A549 (cell line): ENCODE data around the gene BRSK2. TPM values are rescaled to one million over a fixed set of nuclear protein-coding genes. Genes with fewer than 3 reads are reported as not detected.

Source experiments
- ATAC-seq, 2 experiments: fragments of 200-7000 bp in 1 of 2; fragments of >200 bp in 1 of 2; cut with Nextera tagmentation in 1 of 2; cut with Tn5 transposase in 1 of 2; 3 replicates each; pipeline versions ENCODE4 v1.8.0 to v1.9.1; 2018 to 2020; ENCODE audit warnings: mild to moderate bottlenecking in 1 of 2, moderate library complexity in 1 of 2
- CTCF ChIA-PET: fragments of 300-600 bp; sonication (Branson Sonifier 250); formaldehyde crosslinking; extraction: SDS; loops from one replicate; lab custom pipeline; 2021; ENCODE audit warnings: antibody characterized with exemption, inconsistent platforms; lab: Yijun Ruan, JAX
- POLR2A ChIA-PET: fragments of 350-600 bp; formaldehyde crosslinking; extraction: SDS; loops from one replicate; lab custom pipeline; 2021; ENCODE audit warnings: antibody characterized with exemption, inconsistent platforms; lab: Yijun Ruan, JAX
- DNase-seq, 2 experiments: peaks; one replicate each; pipeline versions ENCODE4 v3.0.0 to v3.0.0-alpha.2; 2011 to 2016; ENCODE audit warnings: low read depth in 1 of 2, low spot score in 1 of 2
- FAIRE-seq: peaks from 2 replicates; lab custom pipeline; 2011; peaks lifted over from hg19 to GRCh38; lab: Jason Lieb, UNC
- H3K27ac ChIP-seq, 2 experiments: fragments of >200 bp; sonication (Bioruptor Twin); formaldehyde crosslinking; 3 replicates each; pipeline ENCODE4 v1.5.1; 2016 to 2017
- H3K4me1 ChIP-seq: fragments of >200 bp; sonication (Bioruptor Twin); formaldehyde crosslinking; 3 replicates; pipeline ENCODE4 v1.6.1; 2016
- H3K4me2 ChIP-seq: fragments of >200 bp; sonication (Bioruptor Twin); formaldehyde crosslinking; 3 replicates; pipeline ENCODE4 v1.6.1; 2016
- H3K4me3 ChIP-seq: fragments of >200 bp; sonication (Bioruptor Twin); formaldehyde crosslinking; 3 replicates; pipeline ENCODE4 v1.5.1; 2016
- H3K9me3 ChIP-seq: fragments of >200 bp; sonication (Bioruptor Twin); formaldehyde crosslinking; 3 replicates; pipeline ENCODE4 v1.6.1; 2016
- BHLHE40 ChIP-seq: IDR thresholded peaks from 2 replicates; pipeline ENCODE4 v1.6.1; 2012; ENCODE audit warnings: low read depth, low read length, inconsistent platforms
- CBX2 ChIP-seq: fragments of 200-600 bp; sonication (generic); IDR thresholded peaks from 2 replicates; pipeline ENCODE4 v1.6.1; 2016; ENCODE audit warnings: low read depth, mild to moderate bottlenecking, borderline replicate concordance
- CBX8 ChIP-seq: fragments of 200-600 bp; sonication (generic); IDR thresholded peaks from 2 replicates; pipeline ENCODE4 v1.6.1; 2016
- CEBPB ChIP-seq, 2 experiments: fragments of >200 bp in 1 of 2; sonication (Bioruptor Twin) in 1 of 2; formaldehyde crosslinking in 1 of 2; IDR thresholded peaks; 2 replicates each; pipeline ENCODE4 v1.6.1; 2012 to 2016
- EHF ChIP-seq: fragments of 250-450 bp; sonication (Bioruptor Pico); IDR thresholded peaks from 2 replicates; pipeline ENCODE4 v1.5.0; 2020; ENCODE audit warnings: mild to moderate bottlenecking
- EP300 ChIP-seq, 2 experiments: fragments of >200 bp; sonication (Bioruptor Twin); formaldehyde crosslinking; IDR thresholded peaks; 2 replicates in 1 of 2; 3 replicates in 1 of 2; pipeline ENCODE4 v1.6.1; 2016 to 2017
- ESRRA ChIP-seq: fragments of 150-350 bp; IDR thresholded peaks from 2 replicates; pipeline ENCODE4 v1.6.1; 2014; ENCODE audit warnings: mild to moderate bottlenecking, low read length, borderline replicate concordance
- FOSL2 ChIP-seq, 2 experiments: fragments of 450-650 bp in 1 of 2; fragments of >200 bp in 1 of 2; sonication (Bioruptor Twin) in 1 of 2; formaldehyde crosslinking; IDR thresholded peaks; 2 replicates each; pipeline versions ENCODE4 v1.5.0 to v1.6.1; 2016 to 2020; ENCODE audit warnings: mild to moderate bottlenecking in 1 of 2, moderate library complexity in 1 of 2
- FOXS1 ChIP-seq: fragments of 250-450 bp; sonication (Bioruptor Pico); IDR thresholded peaks from 2 replicates; pipeline ENCODE4 v1.5.0; 2020; ENCODE audit warnings: mild to moderate bottlenecking, moderate library complexity
- HEYL ChIP-seq: fragments of 250-450 bp; sonication (Bioruptor Pico); IDR thresholded peaks from 2 replicates; pipeline ENCODE4 v1.8.0; 2021; ENCODE audit warnings: mild to moderate bottlenecking, moderate library complexity
- HOXB13 ChIP-seq: fragments of 250-450 bp; sonication (Bioruptor Pico); IDR thresholded peaks from 2 replicates; pipeline ENCODE4 v1.5.0; 2020; ENCODE audit warnings: low read depth, mild to moderate bottlenecking, moderate library complexity
- HOXB5 ChIP-seq: fragments of 250-450 bp; sonication (Bioruptor Pico); IDR thresholded peaks from 2 replicates; pipeline ENCODE4 v1.5.0; 2020; ENCODE audit warnings: mild to moderate bottlenecking, moderate library complexity
- JUNB ChIP-seq: fragments of >200 bp; sonication (Bioruptor Twin); formaldehyde crosslinking; IDR thresholded peaks from 2 replicates; pipeline ENCODE4 v1.6.1; 2016
- KDM1A ChIP-seq: fragments of 200-600 bp; sonication (generic); IDR thresholded peaks from 2 replicates; pipeline ENCODE4 v1.6.1; 2016; ENCODE audit warnings: low read depth, mild to moderate bottlenecking
- NFE2L2 ChIP-seq: fragments of 150-350 bp; conservative IDR thresholded peaks from 2 replicates; pipeline ENCODE4 v1.6.1; 2014; ENCODE audit warnings: low read length
- NR3C1 ChIP-seq: fragments of >200 bp; sonication (Bioruptor Twin); formaldehyde crosslinking; IDR thresholded peaks from 3 replicates; pipeline ENCODE4 v1.6.1; 2017
- PHF8 ChIP-seq: fragments of 200-600 bp; sonication (generic); IDR thresholded peaks from 2 replicates; pipeline ENCODE4 v1.6.1; 2016; ENCODE audit warnings: low read depth, mild to moderate bottlenecking, antibody characterized with exemption, moderate library complexity, borderline replicate concordance
- POLR2A ChIP-seq: IDR thresholded peaks from 2 replicates; pipeline ENCODE4 v1.6.1; 2012; ENCODE audit warnings: mild to moderate bottlenecking, low read length
- POLR2AphosphoS2 ChIP-seq: conservative IDR thresholded peaks from 2 replicates; pipeline ENCODE4 v1.6.1; 2012; ENCODE audit warnings: low read length, improper control_type of control experiment, inconsistent platforms
- RCOR1 ChIP-seq: fragments of 150-350 bp; IDR thresholded peaks from 2 replicates; pipeline ENCODE4 v1.6.1; 2014; ENCODE audit warnings: antibody characterized with exemption, low read length, low read depth
- RFX5 ChIP-seq: fragments of 450-650 bp; IDR thresholded peaks from 2 replicates; pipeline ENCODE4 v1.7.1; 2014; ENCODE audit warnings: antibody characterized with exemption, mild to moderate bottlenecking, moderate library complexity
- RNF2 ChIP-seq: fragments of 200-600 bp; sonication (generic); IDR thresholded peaks from 2 replicates; pipeline ENCODE4 v1.6.1; 2016; ENCODE audit warnings: low read depth, mild to moderate bottlenecking, antibody characterized with exemption, moderate library complexity, borderline replicate concordance
- ZC3H11A ChIP-seq: fragments of 450-650 bp; IDR thresholded peaks from 2 replicates; pipeline ENCODE4 v1.6.1; 2014; ENCODE audit warnings: antibody characterized with exemption, mild to moderate bottlenecking
- ZFP36 ChIP-seq: fragments of 450-650 bp; IDR thresholded peaks from 2 replicates; pipeline ENCODE4 v1.6.1; 2014; ENCODE audit warnings: borderline replicate concordance; ENCODE audit not compliant: partially characterized antibody
- ZNF302 ChIP-seq: fragments of 250-450 bp; sonication (Bioruptor Pico); IDR thresholded peaks from 2 replicates; pipeline ENCODE4 v1.9.0; 2021; ENCODE audit warnings: inconsistent platforms, mild to moderate bottlenecking, moderate library complexity
- ZSCAN20 ChIP-seq: fragments of 250-450 bp; sonication (Bioruptor Pico); IDR thresholded peaks from 2 replicates; pipeline ENCODE4 v1.8.0; 2022; ENCODE audit warnings: mild to moderate bottlenecking, moderate library complexity
- WGBS: methylation state at CpG from one replicate; pipeline ENCODE4 v1.1.6; 2017; ENCODE audit errors: missing lambda C conversion rate; 5-methylcytosine and 5-hydroxymethylcytosine counted together
- polyA plus RNA-seq, 4 experiments: library from polyadenylated mRNA; depleted of rRNA in 3 of 4; stranded (reverse); fragments of >200 nt; fragmentation: RNase III in 1 of 4; extraction: RNeasy Plus Mini Kit Qiagen cat#74134 plus additional on column Dnase treatment in 1 of 4; gene quantifications; 2 replicates in 3 of 4; 3 replicates in 1 of 4; pipeline ENCODE4 v1.2.3, GENCODE V29; 2011 to 2017
- TF ChIP-seq, protein P1 (sequence below): fragments of 150-350 bp; IDR thresholded peaks from 2 replicates; pipeline ENCODE4 v1.6.1; 2014; ENCODE audit warnings: low read depth, mild to moderate bottlenecking, low read length
- TF ChIP-seq, protein P2 (sequence below): fragments of >200 bp; sonication (Bioruptor Twin); formaldehyde crosslinking; IDR thresholded peaks from 3 replicates; pipeline ENCODE4 v1.5.1; 2016
- TF ChIP-seq, protein P3 (sequence below): IDR thresholded peaks from 2 replicates; pipeline ENCODE4 v1.6.1; 2012
- TF ChIP-seq, protein P4 (sequence below): fragments of >200 bp; sonication (Bioruptor Twin); formaldehyde crosslinking; IDR thresholded peaks from 2 replicates; pipeline ENCODE4 v1.6.1; 2016

BRSK2 gene
- polyA plus RNA-seq, 2 of the 4 experiments (the other 2 are of a cell fraction), result 3.8 to 10.1 TPM

DNA sequence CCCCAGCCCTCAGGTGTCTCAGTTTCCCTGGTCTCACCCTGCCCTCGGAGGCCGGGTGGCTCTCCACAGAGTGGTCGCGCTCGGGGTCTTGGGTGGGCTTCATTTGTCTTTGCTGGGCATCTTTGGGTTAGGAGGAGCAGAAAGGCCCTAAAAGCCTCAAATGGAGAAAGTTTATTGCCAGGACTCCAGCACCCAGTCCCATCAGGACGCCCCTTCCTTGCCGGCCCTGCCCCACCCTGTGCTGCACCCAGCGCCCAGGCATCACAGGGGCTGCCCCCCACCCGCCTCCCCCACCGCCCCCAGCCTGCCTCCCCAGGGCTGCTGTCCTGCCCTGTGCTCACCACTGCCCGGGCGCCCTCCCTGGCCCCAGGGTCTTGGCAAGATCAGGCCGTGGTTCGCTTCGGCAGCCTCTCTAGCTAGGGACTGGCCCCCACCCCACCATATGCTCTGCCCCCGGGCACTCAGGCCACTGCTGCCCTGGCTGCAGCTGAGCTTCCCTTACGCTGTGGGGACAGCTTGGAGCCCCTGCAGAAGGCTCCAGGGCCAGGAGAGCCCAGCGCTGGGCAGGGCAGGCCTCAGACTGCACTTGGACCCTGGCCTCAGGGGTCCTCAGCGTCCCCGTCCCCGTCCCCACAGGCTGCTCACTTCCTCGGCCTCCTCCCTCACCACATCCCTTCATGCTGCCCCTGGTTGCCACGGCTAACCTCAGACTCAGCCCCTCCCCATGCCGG is 65.5 kb downstream of the BRSK2 start:
- H3K4me2 ChIP-seq, result no peak overlapping the region
- TF ChIP-seq POLR2A, result no peak
- TF ChIP-seq FOSL2 (IDR thresholded peaks at IDR 0.05), result no peak
- TF ChIP-seq FOSL2 (CRISPR knock-in tag; IDR thresholded peaks at IDR 0.05), result no peak
- TF ChIP-seq, protein P1, sequence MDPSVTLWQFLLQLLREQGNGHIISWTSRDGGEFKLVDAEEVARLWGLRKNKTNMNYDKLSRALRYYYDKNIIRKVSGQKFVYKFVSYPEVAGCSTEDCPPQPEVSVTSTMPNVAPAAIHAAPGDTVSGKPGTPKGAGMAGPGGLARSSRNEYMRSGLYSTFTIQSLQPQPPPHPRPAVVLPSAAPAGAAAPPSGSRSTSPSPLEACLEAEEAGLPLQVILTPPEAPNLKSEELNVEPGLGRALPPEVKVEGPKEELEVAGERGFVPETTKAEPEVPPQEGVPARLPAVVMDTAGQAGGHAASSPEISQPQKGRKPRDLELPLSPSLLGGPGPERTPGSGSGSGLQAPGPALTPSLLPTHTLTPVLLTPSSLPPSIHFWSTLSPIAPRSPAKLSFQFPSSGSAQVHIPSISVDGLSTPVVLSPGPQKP, result no peak
- no peak for TF ChIP-seq ZSCAN20 (CRISPR knock-in tag)
- no peak for TF ChIP-seq NR3C1
- no peak for TF ChIP-seq HOXB13 (CRISPR knock-in tag)
- no peak for TF ChIP-seq CEBPB (IDR thresholded peaks at IDR 0.05)
- no peak for TF ChIP-seq HEYL
- TF ChIP-seq ZNF302 (CRISPR knock-in tag), result no peak
- TF ChIP-seq ZC3H11A, result no peak
- no peak for TF ChIP-seq CBX8
- TF ChIP-seq KDM1A, result no peak
- TF ChIP-seq FOXS1 (CRISPR knock-in tag), result no peak
- TF ChIP-seq, protein P2, sequence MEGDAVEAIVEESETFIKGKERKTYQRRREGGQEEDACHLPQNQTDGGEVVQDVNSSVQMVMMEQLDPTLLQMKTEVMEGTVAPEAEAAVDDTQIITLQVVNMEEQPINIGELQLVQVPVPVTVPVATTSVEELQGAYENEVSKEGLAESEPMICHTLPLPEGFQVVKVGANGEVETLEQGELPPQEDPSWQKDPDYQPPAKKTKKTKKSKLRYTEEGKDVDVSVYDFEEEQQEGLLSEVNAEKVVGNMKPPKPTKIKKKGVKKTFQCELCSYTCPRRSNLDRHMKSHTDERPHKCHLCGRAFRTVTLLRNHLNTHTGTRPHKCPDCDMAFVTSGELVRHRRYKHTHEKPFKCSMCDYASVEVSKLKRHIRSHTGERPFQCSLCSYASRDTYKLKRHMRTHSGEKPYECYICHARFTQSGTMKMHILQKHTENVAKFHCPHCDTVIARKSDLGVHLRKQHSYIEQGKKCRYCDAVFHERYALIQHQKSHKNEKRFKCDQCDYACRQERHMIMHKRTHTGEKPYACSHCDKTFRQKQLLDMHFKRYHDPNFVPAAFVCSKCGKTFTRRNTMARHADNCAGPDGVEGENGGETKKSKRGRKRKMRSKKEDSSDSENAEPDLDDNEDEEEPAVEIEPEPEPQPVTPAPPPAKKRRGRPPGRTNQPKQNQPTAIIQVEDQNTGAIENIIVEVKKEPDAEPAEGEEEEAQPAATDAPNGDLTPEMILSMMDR, result no peak
- no peak for TF ChIP-seq RCOR1
- TF ChIP-seq, protein P3, sequence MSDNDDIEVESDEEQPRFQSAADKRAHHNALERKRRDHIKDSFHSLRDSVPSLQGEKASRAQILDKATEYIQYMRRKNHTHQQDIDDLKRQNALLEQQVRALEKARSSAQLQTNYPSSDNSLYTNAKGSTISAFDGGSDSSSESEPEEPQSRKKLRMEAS, result no peak
- TF ChIP-seq EP300 (IDR thresholded peaks at IDR 0.05), result no peak
- 83% methylated on average over 15 of the region's 24 CpGs for WGBS
- CTCF ChIA-PET, result interaction anchor here (2.3 kb wide), 1 partner anchor 252 kb away, joined by 6 read pairs; no protein-coding TSS in a partner anchor
- POLR2A ChIA-PET, result no interaction called here
- no peak for DNase-seq
- H3K4me1 ChIP-seq, result peaks cover 6% of the 10 kb centered on the region; the same call in 1 of the 3 replicates
- no peak overlapping the region for H3K27ac ChIP-seq
- FAIRE-seq, result no peak
- no peak overlapping the region for H3K4me3 ChIP-seq
- H3K9me3 ChIP-seq, result no peaks in the 10 kb centered on the region
- ATAC-seq, result no peak

DNA sequence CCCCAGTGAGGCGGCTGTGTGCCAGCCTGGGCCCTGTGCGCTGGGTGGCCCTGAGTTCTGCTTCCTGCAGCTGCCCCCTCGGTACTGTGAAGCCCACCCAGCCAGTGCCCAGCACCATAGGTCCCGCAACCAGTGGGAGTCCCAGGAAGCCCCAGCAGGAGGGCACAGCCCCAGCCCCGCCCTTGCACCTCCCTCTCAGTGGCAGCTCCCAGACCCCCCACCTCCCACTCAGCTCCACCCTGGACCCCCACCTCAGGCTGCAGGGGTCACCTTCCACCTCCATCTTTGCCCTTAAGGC is 66.0 kb downstream of the BRSK2 start:
- Histone ChIP-seq H3K27ac (no peak overlapping the region), H3K9me3 (no peaks in the 10 kb centered on the region), H3K4me3 (no peak overlapping the region), H3K4me2 (no peak overlapping the region), H3K4me1 (peaks cover 6% of the 10 kb centered on the region; the same call in 1 of the 3 replicates)
- ChIA-PET CTCF (interaction anchor here (1.4 to 2.3 kb wide), 2 partner anchors 119 to 253 kb away, joined by 3 to 6 read pairs; no protein-coding TSS in a partner anchor), POLR2A (no interaction called here)
- 70% methylated on average over 4 of the region's 5 CpGs for WGBS
- TF ChIP-seq ESRRA, result no peak
- TF ChIP-seq HOXB5 (CRISPR knock-in tag), result no peak
- TF ChIP-seq CBX2, result no peak
- TF ChIP-seq RCOR1, result no peak
- no peak for TF ChIP-seq ZC3H11A
- no peak for TF ChIP-seq POLR2AphosphoS2
- no peak for TF ChIP-seq ZFP36
- TF ChIP-seq NR3C1, result no peak
- no peak for TF ChIP-seq RFX5
- TF ChIP-seq, protein P4, sequence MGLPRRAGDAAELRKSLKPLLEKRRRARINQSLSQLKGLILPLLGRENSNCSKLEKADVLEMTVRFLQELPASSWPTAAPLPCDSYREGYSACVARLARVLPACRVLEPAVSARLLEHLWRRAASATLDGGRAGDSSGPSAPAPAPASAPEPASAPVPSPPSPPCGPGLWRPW, result no peak
- TF ChIP-seq EHF (CRISPR knock-in tag), result no peak
- no peak for TF ChIP-seq JUNB
- TF ChIP-seq ZSCAN20 (CRISPR knock-in tag), result no peak
- TF ChIP-seq RNF2, result no peak
- no peak for TF ChIP-seq PHF8
- TF ChIP-seq NFE2L2, result no peak
- TF ChIP-seq, protein P1, result no peak
- TF ChIP-seq BHLHE40, result no peak
- TF ChIP-seq, protein P3, result no peak
- no peak for TF ChIP-seq ZNF302 (CRISPR knock-in tag)
- ATAC-seq, result no peak
- DNase-seq, result no peak
- FAIRE-seq, result no peak
